ENCODE data around the gene TBC1D14.

Gene TBC1D14

GRCh38 chr4:6874981-6875380 is 34.6 kb upstream of the TBC1D14 start:
- H3K36me3 ChIP-seq (ENCODE audit: control insufficient read depth, insufficient read depth, low read length): peaks cover 29% of the 10 kb centered on the region
- no peaks in the 10 kb centered on the region for H3K27me3 ChIP-seq (replicated peaks; ENCODE audit: control insufficient read depth, insufficient read depth, low read length)
- no peak for DNase-seq (ENCODE audit: extremely low read depth, insufficient read length)
- no peak for TF ChIP-seq CTCF (IDR thresholded peaks at IDR 0.05; ENCODE audit: insufficient read depth, low read length, poor library complexity, severe bottlenecking)
- no peak overlapping the region for H3K4me3 ChIP-seq (replicated peaks; ENCODE audit: low read depth, low read length)

- H3K36me3 ChIP-seq (ENCODE audit: control insufficient read depth, insufficient read depth, low read length): peaks cover 29% of the 10 kb centered on the region
- TF ChIP-seq CTCF (IDR thresholded peaks at IDR 0.05; ENCODE audit: insufficient read depth, low read length, poor library complexity, severe bottlenecking): no peak
- no peak overlapping the region for H3K4me3 ChIP-seq (replicated peaks; ENCODE audit: low read depth, low read length)
- no peaks in the 10 kb centered on the region for H3K27me3 ChIP-seq (replicated peaks; ENCODE audit: control insufficient read depth, insufficient read depth, low read length)
- no peak for DNase-seq (ENCODE audit: extremely low read depth, insufficient read length)
Measured at GRCh38 chr4:6875431-6875831, 34.2 kb upstream of the TBC1D14 start.

GRCh38 chr4:6876440-6876839 is 33.2 kb upstream of the TBC1D14 start:
- no peak for DNase-seq (ENCODE audit: extremely low read depth, insufficient read length)

GRCh38 chr4:6877067-6877466 is 32.6 kb upstream of the TBC1D14 start:
- peaks cover 34% of the 10 kb centered on the region for H3K36me3 ChIP-seq (ENCODE audit: control insufficient read depth, insufficient read depth, low read length)
- DNase-seq (ENCODE audit: extremely low read depth, insufficient read length): no peak

More at GRCh38 chr4:6876440-6876839, 33.2 kb upstream of the TBC1D14 start:
- Histone ChIP-seq H3K27me3 (replicated peaks; ENCODE audit: control insufficient read depth, insufficient read depth, low read length) (no peaks in the 10 kb centered on the region), H3K36me3 (ENCODE audit: control insufficient read depth, insufficient read depth, low read length) (peaks cover 33% of the 10 kb centered on the region), H3K4me3 (replicated peaks; ENCODE audit: low read depth, low read length) (no peak overlapping the region)
- no peak for TF ChIP-seq CTCF (IDR thresholded peaks at IDR 0.05; ENCODE audit: insufficient read depth, low read length, poor library complexity, severe bottlenecking)

GRCh38 chr4:6878451-6879059 is 31.1 kb upstream of the TBC1D14 start:
- Histone ChIP-seq H3K4me3 (replicated peaks; ENCODE audit: low read depth, low read length) (no peak overlapping the region), H3K27me3 (replicated peaks; ENCODE audit: control insufficient read depth, insufficient read depth, low read length) (no peaks in the 10 kb centered on the region), H3K36me3 (ENCODE audit: control insufficient read depth, insufficient read depth, low read length) (peaks cover 28% of the 10 kb centered on the region)
- no peak for TF ChIP-seq CTCF (IDR thresholded peaks at IDR 0.05; ENCODE audit: insufficient read depth, low read length, poor library complexity, severe bottlenecking)
- DNase-seq (ENCODE audit: extremely low read depth, insufficient read length): no peak

More at GRCh38 chr4:6877067-6877466, 32.6 kb upstream of the TBC1D14 start:
- TF ChIP-seq CTCF (IDR thresholded peaks at IDR 0.05; ENCODE audit: insufficient read depth, low read length, poor library complexity, severe bottlenecking): no peak
- Histone ChIP-seq H3K27me3 (replicated peaks; ENCODE audit: control insufficient read depth, insufficient read depth, low read length) (no peaks in the 10 kb centered on the region), H3K4me3 (replicated peaks; ENCODE audit: low read depth, low read length) (no peak overlapping the region)

GRCh38 chr4:6880691-6881090 is 28.9 kb upstream of the TBC1D14 start:
- Histone ChIP-seq H3K27me3 (replicated peaks; ENCODE audit: control insufficient read depth, insufficient read depth, low read length) (no peaks in the 10 kb centered on the region), H3K4me3 (replicated peaks; ENCODE audit: low read depth, low read length) (no peak overlapping the region), H3K36me3 (ENCODE audit: control insufficient read depth, insufficient read depth, low read length) (peaks cover 20% of the 10 kb centered on the region)
- no peak for DNase-seq (ENCODE audit: extremely low read depth, insufficient read length)
- TF ChIP-seq CTCF (IDR thresholded peaks at IDR 0.05; ENCODE audit: insufficient read depth, low read length, poor library complexity, severe bottlenecking): no peak

Data from GM06990 (cell line).